ENCODE measurements around the gene OSBPL6. TPM values are rescaled to one million over a fixed set of nuclear protein-coding genes. Genes with fewer than 3 reads are reported as not detected.

The OSBPL6 gene
- total and polyA plus RNA-seq, 11 donors, result 1.2 to 9.6 (median 4.2) TPM

GRCh38 chr2:178296394-178297090 is 102.2 kb downstream of the OSBPL6 start:
- H3K36me3 ChIP-seq, result no peaks in the 10 kb centered on the region
- no peak for ATAC-seq
- no peak overlapping the region for H3K27ac ChIP-seq
- no peaks in the 10 kb centered on the region for H3K27me3 ChIP-seq
- no peak for DNase-seq
- no peaks in the 10 kb centered on the region for H3K9me3 ChIP-seq
- WGBS, 4 donors, result 80 to 86% (median 83%) methylated on average over 5 of the region's 5 CpGs
- no peak overlapping the region for H3K4me3 ChIP-seq
- TF ChIP-seq CTCF (IDR thresholded peaks at IDR 0.05) (no peak), POLR2A (IDR thresholded peaks at IDR 0.05) (no peak)
- H3K4me1 ChIP-seq, result peaks cover 0 to 10% (median 3%) of the 10 kb centered on the region in 12 donors
- intact Hi-C loops (cut with DNase I), result no loop called here

GRCh38 chr2:178297091-178297411 is 102.7 kb downstream of the OSBPL6 start:
- TF ChIP-seq POLR2A (IDR thresholded peaks at IDR 0.05), result no peak
- no peak for TF ChIP-seq CTCF (IDR thresholded peaks at IDR 0.05)
- intact Hi-C loops (cut with DNase I), result no loop called here
- ATAC-seq (no peak), DNase-seq (no peak)
- Histone ChIP-seq H3K4me3 (no peak overlapping the region), H3K27ac (no peak overlapping the region), H3K27me3 (no peaks in the 10 kb centered on the region), H3K36me3 (no peaks in the 10 kb centered on the region), H3K9me3 (no peaks in the 10 kb centered on the region), H3K4me1 (peaks cover 0 to 10% (median 3%) of the 10 kb centered on the region in 12 donors)
- 84 to 100% (median 91%) methylated on average over 1 of the region's 1 CpG for WGBS, 4 donors

- no peak overlapping the region for H3K4me3 ChIP-seq
- no peaks in the 10 kb centered on the region for H3K36me3 ChIP-seq
- ATAC-seq (peak in 3 of 4 donors; percentile 61 to 70 (median 67)), DNase-seq (no peak)
- no peaks in the 10 kb centered on the region for H3K27me3 ChIP-seq
- peaks cover 0 to 10% (median 3%) of the 10 kb centered on the region in 12 donors for H3K4me1 ChIP-seq
- intact Hi-C loops (cut with DNase I), result no loop called here
- no peak overlapping the region for H3K27ac ChIP-seq
- no peak for TF ChIP-seq CTCF (IDR thresholded peaks at IDR 0.05)
- TF ChIP-seq POLR2A (IDR thresholded peaks at IDR 0.05), result no peak
- no peaks in the 10 kb centered on the region for H3K9me3 ChIP-seq
Observed at GRCh38 chr2:178298785-178299212, 104.5 kb downstream of the OSBPL6 start.

GRCh38 chr2:178301649-178302238 is 107.4 kb downstream of the OSBPL6 start:
- Histone ChIP-seq H3K4me3 (no peak overlapping the region), H3K4me1 (peaks cover 0 to 10% (median 3%) of the 10 kb centered on the region in 12 donors), H3K27ac (no peak overlapping the region), H3K27me3 (no peaks in the 10 kb centered on the region), H3K36me3 (no peaks in the 10 kb centered on the region), H3K9me3 (no peaks in the 10 kb centered on the region)
- intact Hi-C loops (cut with DNase I), result loop anchor here in 2 of 10 donors (10.0 kb wide), 1 partner anchor 113 kb away; no protein-coding TSS in a partner anchor
- ATAC-seq (no peak), DNase-seq (no peak)
- no peak for TF ChIP-seq POLR2A (IDR thresholded peaks at IDR 0.05)
- TF ChIP-seq CTCF (IDR thresholded peaks at IDR 0.05), result no peak
- WGBS, 4 donors, result 61 to 76% (median 69%) methylated on average over 3 of the region's 3 CpGs

Measured in heart left ventricle (tissue), 16 donors.